ENCODE results near the gene ATG10.
"Not testable (repeated sequence)": the region's sequence is repeated elsewhere in the genome, so short reads cannot be mapped to it uniquely, and the experiment has no call there.

The ATG10 gene

GRCh38 chr5:81972492-81972783 is 615 bp downstream of the ATG10 start:
- CTCF ChIA-PET: no interaction called here
- no peak for TF ChIP-seq FOXK2 (IDR thresholded peaks at IDR 0.05)
- TF ChIP-seq L3MBTL2 (conservative IDR thresholded peaks at IDR 0.05): peak; percentile 47; the same call in 1 of the 2 replicates
- no peak for DNase-seq (ENCODE audit: extremely low spot score)
- POLR2A ChIA-PET: interaction anchor here (1.0 kb wide), 1 partner anchor 121 kb away, joined by 7 read pairs; no protein-coding TSS in a partner anchor

DNA sequence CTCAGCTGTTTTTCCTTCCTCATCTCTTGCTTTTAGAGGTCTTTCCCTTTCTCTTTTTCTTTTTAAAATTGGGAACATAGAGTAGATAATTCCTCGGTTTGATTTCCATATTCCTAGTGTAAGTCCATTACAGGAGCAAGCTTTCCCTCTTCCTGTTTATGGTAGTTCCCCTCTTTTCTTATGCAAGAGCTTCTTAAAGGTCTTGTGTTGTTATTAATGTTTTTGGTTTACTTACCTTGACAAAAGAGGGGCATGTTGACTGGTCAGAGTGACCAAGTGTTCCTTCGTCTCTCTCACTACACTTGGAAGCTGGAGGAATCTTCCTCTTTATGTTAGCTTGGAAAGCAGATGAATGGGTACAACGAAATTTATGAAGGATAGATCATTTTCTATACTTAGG is 8.3 kb downstream of the ATG10 start:
- DNase-seq (ENCODE audit: extremely low spot score): no peak
- TF ChIP-seq ARNT (IDR thresholded peaks at IDR 0.05) (no peak), FOXK2 (IDR thresholded peaks at IDR 0.05) (no peak), ZNF384 (IDR thresholded peaks at IDR 0.05) (no peak)
- CTCF ChIA-PET: interaction anchor here (0.7 kb wide), 1 partner anchor 24 kb away, joined by 7 read pairs; no protein-coding TSS in a partner anchor
- POLR2A ChIA-PET: interaction anchor here (1.1 kb wide), 1 partner anchor 229 kb away, joined by 3 read pairs; the partner anchor contains the start of gene SSBP2

DNA sequence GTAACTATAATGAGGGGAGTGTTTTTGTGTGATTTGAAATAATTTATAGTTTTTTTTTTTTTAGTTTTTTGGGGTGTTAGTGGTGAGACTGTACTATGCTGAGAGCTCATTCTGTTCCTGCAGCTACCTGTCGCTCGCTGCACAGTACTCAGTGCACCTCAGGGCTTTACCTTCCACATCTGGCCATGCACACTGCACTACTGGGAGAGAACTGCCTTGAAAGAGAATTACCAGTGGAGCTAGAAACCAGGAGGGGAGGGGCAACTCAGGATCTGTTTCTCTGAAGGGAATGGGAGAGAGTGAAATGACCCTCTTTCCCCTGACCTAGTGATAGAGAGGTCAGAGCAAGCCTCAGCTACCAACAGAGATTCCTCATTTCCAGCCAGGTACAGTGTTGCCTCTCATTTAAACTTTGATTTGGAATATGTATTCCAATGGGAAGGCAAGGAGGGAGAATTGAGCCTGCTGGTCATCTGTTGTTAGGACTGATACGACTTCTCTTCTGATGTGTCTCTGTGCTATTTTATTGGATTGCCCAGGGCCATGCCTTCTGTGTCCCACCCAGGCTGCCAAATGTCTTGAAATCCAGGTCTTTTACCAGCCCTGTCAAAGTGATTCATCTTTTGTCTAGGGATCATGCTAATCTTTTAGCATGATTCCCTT is 8.9 kb downstream of the ATG10 start:
- no peak for DNase-seq (ENCODE audit: extremely low spot score)
- TF ChIP-seq CTBP1 (IDR thresholded peaks at IDR 0.05; ENCODE audit: borderline replicate concordance): no peak
- no peak for TF ChIP-seq FOXK2 (IDR thresholded peaks at IDR 0.05)
- TF ChIP-seq SP1 (IDR thresholded peaks at IDR 0.05): no peak
- TF ChIP-seq FOXA1 (IDR thresholded peaks at IDR 0.05): no peak
- no peak for TF ChIP-seq ELF4 (IDR thresholded peaks at IDR 0.05)
- no peak for TF ChIP-seq HDGF (IDR thresholded peaks at IDR 0.05; ENCODE audit: borderline replicate concordance)
- TF ChIP-seq L3MBTL2 (conservative IDR thresholded peaks at IDR 0.05): no peak
- no peak for TF ChIP-seq NFRKB (IDR thresholded peaks at IDR 0.05)
- ChIA-PET POLR2A (interaction anchor here (1.1 kb wide), 1 partner anchor 229 kb away, joined by 3 read pairs; the partner anchor contains the start of gene SSBP2), CTCF (no interaction called here)

- CTCF ChIA-PET; DNase-seq (ENCODE audit: extremely low spot score); POLR2A ChIA-PET: not testable (repeated sequence)
Observed at GRCh38 chr5:81982172-81982685, 10.4 kb downstream of the ATG10 start.

DNA sequence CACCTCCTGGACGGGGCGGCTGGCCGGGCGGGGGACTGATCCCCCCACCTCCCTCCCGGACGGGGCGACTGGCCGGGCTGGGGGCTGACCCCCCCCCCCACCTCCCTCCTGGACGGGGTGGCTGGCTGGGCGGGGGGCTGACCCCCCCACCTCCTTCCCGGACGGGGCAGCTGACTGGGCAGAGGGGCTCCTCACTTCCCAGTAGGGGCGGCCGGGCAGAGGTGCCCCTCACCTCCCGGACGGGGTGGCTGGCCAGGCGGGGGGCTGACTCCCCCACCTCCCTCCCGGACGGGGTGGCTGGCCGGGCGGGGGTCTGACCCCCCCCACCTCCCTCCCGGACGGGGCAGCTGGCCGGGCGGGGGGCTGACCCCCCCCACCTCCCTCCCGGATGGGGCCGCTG is 11.3 kb downstream of the ATG10 start:
- CTCF ChIA-PET; DNase-seq (ENCODE audit: extremely low spot score); POLR2A ChIA-PET: not testable (repeated sequence)

- POLR2A ChIA-PET; DNase-seq (ENCODE audit: extremely low spot score); CTCF ChIA-PET: not testable (repeated sequence)
Observed at GRCh38 chr5:81983563-81983962, 11.7 kb downstream of the ATG10 start.

DNA sequence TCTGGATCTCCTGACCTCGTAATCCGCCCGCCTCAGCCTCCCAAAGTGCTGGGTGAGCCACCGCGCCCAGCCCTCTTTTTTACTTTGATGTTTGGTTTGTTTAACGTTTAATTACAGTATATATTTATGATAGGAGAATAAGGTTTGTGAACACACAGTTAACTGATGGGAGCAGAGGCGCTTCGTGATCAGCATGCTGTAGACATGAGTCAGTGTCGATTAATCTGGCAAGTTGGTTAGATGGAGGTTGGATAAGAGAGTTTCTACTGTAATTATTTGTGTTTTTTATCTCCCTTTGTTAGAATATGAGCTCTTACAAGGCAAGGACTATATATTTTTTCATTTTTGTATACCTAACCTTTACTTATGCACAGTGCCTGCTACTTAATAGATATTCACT is 14.3 kb downstream of the ATG10 start:
- no peak for DNase-seq (ENCODE audit: extremely low spot score)
- TF ChIP-seq FOXM1 (IDR thresholded peaks at IDR 0.05; ENCODE audit: borderline replicate concordance) (no peak), TARDBP (IDR thresholded peaks at IDR 0.05) (no peak), FOXA1 (IDR thresholded peaks at IDR 0.05) (no peak), LEF1 (IDR thresholded peaks at IDR 0.05; ENCODE audit: borderline replicate concordance) (no peak), CTBP1 (IDR thresholded peaks at IDR 0.05; ENCODE audit: borderline replicate concordance) (no peak), HDGF (IDR thresholded peaks at IDR 0.05; ENCODE audit: borderline replicate concordance) (no peak), SP1 (IDR thresholded peaks at IDR 0.05) (no peak), SUZ12 (IDR thresholded peaks at IDR 0.05) (no peak), ARNT (IDR thresholded peaks at IDR 0.05) (no peak), FOXK2 (IDR thresholded peaks at IDR 0.05) (no peak)
- ChIA-PET CTCF (no interaction called here), POLR2A (no interaction called here)

DNA sequence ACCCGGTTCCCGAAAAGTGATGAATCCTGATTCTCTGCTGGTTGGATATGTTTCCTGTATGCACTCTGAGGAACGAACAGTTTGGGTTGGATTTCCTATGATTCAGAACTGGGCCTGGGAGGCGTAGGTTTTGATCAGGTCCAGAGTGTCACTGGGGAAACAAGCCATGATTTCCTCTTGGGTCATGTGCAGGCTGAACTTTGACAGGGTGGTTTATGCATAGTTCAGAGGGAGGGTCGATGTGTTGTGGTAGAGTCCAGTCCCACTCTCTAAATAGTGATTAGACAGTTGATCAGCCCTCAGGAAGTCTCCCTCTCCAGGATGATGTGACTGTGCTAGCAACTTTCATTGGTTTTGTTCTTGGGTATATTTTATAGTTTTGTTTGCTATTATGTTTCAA is 17.4 kb downstream of the ATG10 start:
- TF ChIP-seq FOXK2 (IDR thresholded peaks at IDR 0.05) (no peak), HDGF (IDR thresholded peaks at IDR 0.05; ENCODE audit: borderline replicate concordance) (no peak), FOXM1 (IDR thresholded peaks at IDR 0.05; ENCODE audit: borderline replicate concordance) (no peak), LEF1 (IDR thresholded peaks at IDR 0.05; ENCODE audit: borderline replicate concordance) (no peak), SP1 (IDR thresholded peaks at IDR 0.05) (no peak), SUZ12 (IDR thresholded peaks at IDR 0.05) (no peak), ELF4 (IDR thresholded peaks at IDR 0.05) (no peak), BHLHE40 (IDR thresholded peaks at IDR 0.05; ENCODE audit: borderline replicate concordance) (no peak), TARDBP (IDR thresholded peaks at IDR 0.05) (no peak), NFRKB (IDR thresholded peaks at IDR 0.05) (no peak), L3MBTL2 (conservative IDR thresholded peaks at IDR 0.05) (no peak), FOXA1 (IDR thresholded peaks at IDR 0.05) (no peak)
- TF ChIP-seq, protein P1, sequence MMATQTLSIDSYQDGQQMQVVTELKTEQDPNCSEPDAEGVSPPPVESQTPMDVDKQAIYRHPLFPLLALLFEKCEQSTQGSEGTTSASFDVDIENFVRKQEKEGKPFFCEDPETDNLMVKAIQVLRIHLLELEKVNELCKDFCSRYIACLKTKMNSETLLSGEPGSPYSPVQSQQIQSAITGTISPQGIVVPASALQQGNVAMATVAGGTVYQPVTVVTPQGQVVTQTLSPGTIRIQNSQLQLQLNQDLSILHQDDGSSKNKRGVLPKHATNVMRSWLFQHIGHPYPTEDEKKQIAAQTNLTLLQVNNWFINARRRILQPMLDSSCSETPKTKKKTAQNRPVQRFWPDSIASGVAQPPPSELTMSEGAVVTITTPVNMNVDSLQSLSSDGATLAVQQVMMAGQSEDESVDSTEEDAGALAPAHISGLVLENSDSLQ (IDR thresholded peaks at IDR 0.05): no peak
- CTCF ChIA-PET: no interaction called here
- POLR2A ChIA-PET: no interaction called here
- no peak for DNase-seq (ENCODE audit: extremely low spot score)

DNA sequence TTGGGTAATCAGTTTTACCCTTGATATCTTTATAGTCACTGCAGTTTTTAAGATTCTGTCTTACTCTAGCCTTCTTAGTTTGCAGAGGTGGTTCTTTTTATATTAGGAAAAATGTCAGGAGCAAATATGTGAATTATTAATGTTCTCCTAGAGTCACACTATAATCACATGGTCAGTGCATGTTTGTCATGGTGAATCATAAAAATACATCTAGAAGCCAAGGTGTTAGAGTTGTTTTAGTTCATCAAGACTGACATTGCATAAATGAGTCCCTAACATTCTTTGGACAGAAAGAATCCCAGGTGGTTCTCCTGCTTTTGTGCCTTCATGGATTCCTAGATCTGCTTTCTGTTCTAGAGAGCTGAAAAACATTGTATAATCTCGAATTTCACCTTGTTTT is 22.9 kb downstream of the ATG10 start:
- TF ChIP-seq LEF1 (IDR thresholded peaks at IDR 0.05; ENCODE audit: borderline replicate concordance) (no peak), BHLHE40 (IDR thresholded peaks at IDR 0.05; ENCODE audit: borderline replicate concordance) (no peak), FOXM1 (IDR thresholded peaks at IDR 0.05; ENCODE audit: borderline replicate concordance) (no peak), TARDBP (IDR thresholded peaks at IDR 0.05) (no peak), HDGF (IDR thresholded peaks at IDR 0.05; ENCODE audit: borderline replicate concordance) (no peak), FOXK2 (IDR thresholded peaks at IDR 0.05) (no peak), ARNT (IDR thresholded peaks at IDR 0.05) (no peak), L3MBTL2 (conservative IDR thresholded peaks at IDR 0.05) (no peak), NFRKB (IDR thresholded peaks at IDR 0.05) (no peak), SUZ12 (IDR thresholded peaks at IDR 0.05) (no peak), CTBP1 (IDR thresholded peaks at IDR 0.05; ENCODE audit: borderline replicate concordance) (no peak)
- TF ChIP-seq, protein P1 (IDR thresholded peaks at IDR 0.05): no peak
- ChIA-PET POLR2A (no interaction called here), CTCF (no interaction called here)
- DNase-seq (ENCODE audit: extremely low spot score): no peak

All from HEK293T (cell line).